Activated CD8-positive, alpha-beta memory T cell treated with anti-CD3 and anti-CD28 coated beads for 36 hours (primary cell): ENCODE data around the gene MIA3. TPM values are rescaled to one million over a fixed set of nuclear protein-coding genes. Genes with fewer than 3 reads are reported as not detected.

Source experiments
- CTCF ChIA-PET: fragments of 350-600 bp; sonication (Branson Sonifier 250); formaldehyde crosslinking; loops from one replicate; lab custom pipeline; 2021; ENCODE audit warnings: antibody characterized with exemption; lab: Charles Lee
- POLR2A ChIA-PET: fragments of 350-600 bp; sonication (Branson Sonifier 250); formaldehyde crosslinking; loops from one replicate; lab custom pipeline; 2021; ENCODE audit warnings: antibody characterized with exemption; lab: Charles Lee
- total RNA-seq, 2 experiments: library from RNA; stranded (reverse); gene quantifications; one replicate each; pipeline ENCODE4 v1.2.3, GENCODE V29; 2021

The MIA3 gene
- total RNA-seq, 2 experiments from 2014 or later = 33.9 to 42.9 TPM

- POLR2A ChIA-PET = no interaction called here
- CTCF ChIA-PET = no interaction called here
Measured at GRCh38 chr1:222616525-222616924, 1.4 kb upstream of the MIA3 start.

- CTCF ChIA-PET = no interaction called here
- POLR2A ChIA-PET = interaction anchor here (1.5 kb wide), 1 partner anchor 28 kb away, joined by 4 read pairs; the partner anchor contains the start of gene TAF1A
Measured at GRCh38 chr1:222617367-222617951, 438 bp upstream of the MIA3 start.

DNA sequence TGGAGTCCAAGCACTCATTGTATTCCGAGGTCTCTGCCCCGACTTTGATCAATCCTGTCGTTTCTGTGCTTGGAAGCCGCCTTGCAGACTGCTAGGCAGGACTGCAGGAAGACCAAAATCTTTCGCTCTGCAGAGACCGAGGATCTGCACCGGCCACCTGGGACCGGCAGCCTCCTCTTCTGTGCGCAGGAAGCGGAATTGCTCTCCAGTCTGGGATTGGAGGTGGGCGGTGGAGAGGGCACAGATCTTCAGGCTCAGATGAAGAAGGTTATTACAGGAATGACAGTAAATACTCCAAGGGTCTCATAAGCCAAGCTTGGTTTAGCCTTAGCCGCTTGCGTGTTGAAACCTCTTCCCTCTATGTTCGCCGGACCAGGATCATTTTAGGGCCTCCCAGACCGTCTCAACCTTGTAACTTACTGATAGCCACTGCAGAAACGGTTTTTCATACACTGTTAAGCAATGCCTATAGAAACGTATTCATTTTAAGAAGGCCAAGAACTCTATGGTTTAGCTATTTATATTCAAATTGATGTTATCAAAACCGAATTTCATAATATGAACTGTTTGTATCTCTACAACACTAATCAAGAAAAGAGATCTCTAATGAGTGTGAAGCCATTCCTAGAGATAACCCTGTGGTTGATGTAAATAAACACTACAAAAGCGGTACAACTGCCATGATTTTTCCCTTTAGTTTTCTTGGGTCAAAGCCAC, 1.1 kb downstream of the MIA3 start:
- POLR2A ChIA-PET = interaction anchor here (0.7 to 1.7 kb wide), 3 partner anchors 30 to 197 kb away, joined by 4 to 6 read pairs (median 5); partner anchors contain the start of gene TAF1A
- CTCF ChIA-PET = interaction anchor here (0.9 to 2.6 kb wide), 3 partner anchors 15 to 35 kb away, joined by 3 to 9 read pairs (median 3); no protein-coding TSS in a partner anchor

GRCh38 chr1:222620566-222620965, 2.7 kb downstream of the MIA3 start:
- ChIA-PET POLR2A (interaction anchor here (1.0 to 1.9 kb wide), 2 partner anchors 27 to 31 kb away, joined by 9 to 10 read pairs; partner anchors contain the start of gene TAF1A), CTCF (interaction anchor here (2.6 kb wide), 1 partner anchor 14 kb away, joined by 9 read pairs; no protein-coding TSS in a partner anchor)

- CTCF ChIA-PET = interaction anchor here (1.5 kb wide), 1 partner anchor 158 kb away, joined by 3 read pairs; no protein-coding TSS in a partner anchor
- POLR2A ChIA-PET = no interaction called here
Measured at GRCh38 chr1:222622765-222623164, 4.9 kb downstream of the MIA3 start.

DNA sequence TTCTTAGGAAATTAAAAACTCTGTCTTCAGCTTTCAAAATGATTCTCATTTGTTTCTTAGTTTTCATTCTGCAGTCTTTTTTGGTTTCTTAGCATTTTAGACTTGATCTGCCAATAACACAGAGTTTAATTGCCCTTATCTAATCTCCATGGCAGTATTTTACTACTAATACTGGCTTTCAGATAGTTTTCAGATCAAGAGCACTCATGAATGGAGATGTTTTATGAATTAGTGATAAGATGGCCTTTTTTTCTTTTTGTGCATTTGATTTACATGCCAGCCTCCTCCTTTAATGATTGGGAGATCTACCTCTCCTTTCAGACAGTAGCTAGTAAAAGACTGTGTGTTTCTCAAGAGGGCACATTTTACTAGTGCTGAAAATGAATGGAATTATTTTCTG, 5.6 kb downstream of the MIA3 start:
- ChIA-PET CTCF (interaction anchor here (1.5 kb wide), 1 partner anchor 158 kb away, joined by 3 read pairs; no protein-coding TSS in a partner anchor), POLR2A (no interaction called here)

DNA sequence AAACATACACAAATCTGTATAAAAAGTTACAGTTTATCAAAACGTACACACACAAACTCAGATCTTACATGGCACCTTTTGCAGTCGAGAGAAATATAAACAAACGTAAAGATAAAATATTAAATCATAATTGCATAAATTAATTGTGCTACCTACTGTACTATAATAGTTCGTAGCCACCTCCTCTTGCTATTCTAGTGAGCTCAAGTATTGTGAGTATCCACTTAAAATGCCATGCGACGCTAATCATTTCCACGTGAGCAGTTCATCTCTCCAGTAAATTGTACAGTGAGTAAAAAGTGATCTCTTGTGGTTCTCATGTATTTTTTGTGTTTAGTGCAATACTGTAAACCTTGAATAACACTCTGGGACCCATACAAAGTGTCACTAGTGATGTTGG, 6.3 kb downstream of the MIA3 start:
- ChIA-PET POLR2A (interaction anchor here (0.7 kb wide), 1 partner anchor 864 kb away, joined by 4 read pairs; no protein-coding TSS in a partner anchor), CTCF (interaction anchor here (1.5 kb wide), 1 partner anchor 159 kb away, joined by 3 read pairs; no protein-coding TSS in a partner anchor)

- ChIA-PET POLR2A (interaction anchor here (0.6 kb wide), 1 partner anchor 27 kb away, joined by 6 read pairs; no protein-coding TSS in a partner anchor), CTCF (no interaction called here)
Measured at GRCh38 chr1:222627232-222627631, 9.3 kb downstream of the MIA3 start.

GRCh38 chr1:222629921-222630535, 12.1 kb downstream of the MIA3 start:
- ChIA-PET POLR2A (no interaction called here), CTCF (no interaction called here)

DNA sequence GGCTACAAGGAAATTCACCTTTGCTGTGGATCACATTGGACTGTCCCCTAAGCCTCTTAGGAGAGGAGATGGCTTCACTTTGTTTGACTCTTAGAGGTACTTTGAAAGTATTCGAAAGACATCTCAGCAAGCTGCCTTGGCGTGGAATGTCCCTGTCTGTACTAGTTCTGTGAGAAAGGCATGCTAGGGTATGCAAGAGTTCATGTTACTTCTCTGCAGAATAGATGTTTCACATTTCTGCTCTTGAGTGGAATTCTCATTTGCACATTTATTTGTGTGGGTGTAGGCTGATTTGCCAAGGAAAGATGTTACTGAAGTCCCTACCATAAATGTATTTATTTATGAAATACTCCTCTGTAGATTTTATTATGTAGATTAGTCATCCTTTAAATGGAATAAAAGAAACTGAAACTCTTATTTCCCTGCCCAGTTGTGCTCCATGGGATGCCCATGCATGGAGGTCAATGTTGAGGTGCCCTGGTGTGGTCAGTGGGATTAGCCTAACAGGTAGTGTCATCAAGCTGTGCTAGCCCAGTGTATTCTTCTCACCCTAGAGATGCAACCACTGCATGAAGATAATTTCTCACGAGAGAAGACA, 13.8 kb downstream of the MIA3 start:
- CTCF ChIA-PET = no interaction called here
- POLR2A ChIA-PET = no interaction called here

DNA sequence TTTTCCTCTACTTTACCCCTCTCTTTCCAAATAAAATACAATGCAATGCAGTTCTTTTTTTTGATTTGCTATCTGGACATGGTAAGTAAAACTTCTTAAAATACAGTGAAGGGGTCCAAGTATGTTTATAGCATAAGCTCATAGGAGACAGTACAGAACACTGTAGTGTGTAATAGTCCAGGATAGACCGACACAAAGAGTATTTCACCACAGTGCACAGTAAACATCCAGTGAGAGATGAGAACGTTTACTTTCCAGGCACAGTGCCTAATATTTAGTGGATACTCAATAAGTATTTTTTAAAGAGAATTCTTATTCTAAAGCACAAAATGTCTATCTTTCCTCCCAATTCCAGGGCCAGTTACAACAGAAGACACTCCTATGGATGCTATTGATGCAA, 14.9 kb downstream of the MIA3 start:
- CTCF ChIA-PET = no interaction called here
- POLR2A ChIA-PET = no interaction called here

DNA sequence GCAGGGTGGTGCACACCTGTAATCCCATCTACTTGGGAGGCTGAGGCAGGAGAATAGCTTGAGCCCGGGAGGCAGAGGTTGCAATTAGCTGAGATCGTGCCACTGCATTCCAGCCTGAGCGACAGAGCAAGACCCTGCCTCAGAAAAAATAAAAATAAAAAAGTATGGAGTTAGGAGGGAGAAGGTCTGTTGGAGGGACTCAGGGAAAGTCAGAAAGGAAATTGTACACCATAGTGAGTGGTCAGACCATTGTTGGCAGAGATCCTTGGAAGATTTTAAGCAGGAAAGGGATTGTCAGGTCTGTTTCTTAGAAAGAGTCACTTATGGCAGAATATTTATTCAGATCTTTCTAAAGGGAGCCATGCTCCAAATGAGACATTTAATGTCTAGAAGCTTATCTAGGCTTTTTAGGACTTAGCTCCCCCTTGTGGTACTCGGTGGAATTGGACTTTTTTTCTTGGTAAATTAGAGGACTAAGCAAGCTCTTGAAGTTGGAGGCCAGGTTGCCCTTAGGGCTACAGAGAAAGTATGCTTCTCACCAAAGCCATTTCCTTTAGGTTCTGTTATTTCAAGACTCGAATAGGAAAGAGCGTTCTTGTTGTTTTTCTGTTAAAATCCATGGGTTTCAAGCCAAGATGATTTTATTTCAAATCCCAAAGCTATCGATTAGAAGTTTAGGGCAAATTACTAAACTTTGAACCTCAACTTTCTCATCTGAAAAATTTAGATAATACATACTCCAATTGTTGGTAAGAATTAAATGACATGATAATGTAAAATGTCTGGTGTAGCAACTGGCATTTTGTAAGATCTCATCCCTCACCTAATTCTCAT, 16.5 kb downstream of the MIA3 start:
- POLR2A ChIA-PET = interaction anchor here (0.6 to 0.9 kb wide), 2 partner anchors 45 to 65 kb away, joined by 3 to 7 read pairs; partner anchors contain the start of gene TAF1A
- CTCF ChIA-PET = interaction anchor here (0.7 to 2.0 kb wide), 6 partner anchors 15 to 171 kb away, joined by 3 to 20 read pairs (median 4); no protein-coding TSS in a partner anchor

- CTCF ChIA-PET = interaction anchor here (0.6 kb wide), 1 partner anchor 1423 kb away, joined by 4 read pairs; no protein-coding TSS in a partner anchor
- POLR2A ChIA-PET = no interaction called here
Measured at GRCh38 chr1:222641269-222641948, 23.5 kb downstream of the MIA3 start.

DNA sequence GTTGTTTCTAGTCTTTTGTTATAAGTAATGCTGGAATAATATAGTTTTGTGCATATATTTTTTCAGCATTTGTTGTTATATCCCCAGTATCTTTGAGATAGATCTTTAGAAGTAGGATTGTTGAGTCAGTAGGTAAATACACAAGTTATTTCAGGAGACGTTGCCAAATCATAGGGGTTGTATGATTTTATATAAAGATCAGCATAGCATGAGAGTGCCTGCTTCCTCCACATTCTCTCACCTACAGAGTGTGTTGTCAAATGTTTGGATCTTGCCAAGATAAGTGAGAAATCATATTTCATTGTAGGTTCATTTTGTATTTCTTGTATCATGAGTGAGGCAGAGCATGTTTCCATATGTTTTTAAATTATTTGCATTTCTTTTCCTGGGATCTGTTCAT, 24.6 kb downstream of the MIA3 start:
- POLR2A ChIA-PET = no interaction called here
- CTCF ChIA-PET = no interaction called here

GRCh38 chr1:222643606-222643937, 25.7 kb downstream of the MIA3 start:
- ChIA-PET POLR2A (interaction anchor here (1.0 to 3.2 kb wide), 4 partner anchors 10 to 900 kb away, joined by 4 to 15 read pairs (median 6); partner anchors contain the start of gene TAF1A), CTCF (interaction anchor here (1.5 to 1.9 kb wide), 2 partner anchors 9 to 179 kb away, joined by 4 to 9 read pairs; no protein-coding TSS in a partner anchor)

DNA sequence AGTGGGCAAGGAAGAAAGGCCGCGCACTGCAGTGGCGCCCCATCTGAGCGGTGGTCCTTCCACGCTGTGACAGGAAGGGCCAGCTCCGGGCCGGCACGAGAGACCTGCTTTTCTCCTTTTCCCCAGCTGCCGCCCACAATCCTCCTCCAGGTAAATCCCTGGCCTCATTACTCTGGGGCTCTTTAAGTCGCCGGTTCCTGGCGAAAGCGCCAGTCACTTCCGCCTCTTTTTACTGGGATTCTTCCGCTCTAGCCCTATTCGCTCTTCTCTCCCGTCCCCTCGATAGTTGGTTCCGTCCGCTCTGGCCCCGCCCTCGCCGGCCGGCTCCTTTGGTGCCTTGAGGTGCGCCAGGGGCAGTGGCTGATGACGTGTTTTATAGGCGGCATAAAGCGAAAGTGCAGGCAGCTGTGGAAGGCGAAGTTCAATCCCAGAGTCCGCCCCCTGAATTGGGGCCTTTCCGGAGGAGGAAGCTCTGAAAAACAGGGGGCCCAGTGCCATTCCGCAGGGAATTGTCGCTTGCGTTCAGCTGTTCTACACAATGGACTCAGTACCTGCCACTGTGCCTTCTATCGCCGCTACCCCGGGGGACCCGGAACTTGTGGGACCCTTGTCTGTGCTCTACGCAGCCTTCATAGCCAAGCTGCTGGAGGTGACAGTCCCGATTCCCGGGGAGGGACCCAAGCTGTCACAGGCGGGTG, 26.2 kb downstream of the MIA3 start:
- POLR2A ChIA-PET = interaction anchor here (0.8 to 3.2 kb wide), 5 partner anchors 10 to 901 kb away, joined by 3 to 15 read pairs (median 5); partner anchors contain the start of gene TAF1A

GRCh38 chr1:222644636-222644980, 26.7 kb downstream of the MIA3 start:
- ChIA-PET POLR2A (interaction anchor here (0.8 to 3.2 kb wide), 5 partner anchors 9 to 901 kb away, joined by 3 to 15 read pairs (median 5); partner anchors contain the start of gene TAF1A), CTCF (interaction anchor here (1.4 to 1.9 kb wide), 3 partner anchors 8 to 180 kb away, joined by 4 to 9 read pairs (median 5); partner anchors contain the start of gene BROX)

More for the DNA sequence above, 26.2 kb downstream of the MIA3 start:
- CTCF ChIA-PET = interaction anchor here (1.5 to 1.9 kb wide), 2 partner anchors 9 to 179 kb away, joined by 4 to 9 read pairs; no protein-coding TSS in a partner anchor
